ENCODE measurements around the gene PSMB8. TPM values are rescaled to one million over a fixed set of nuclear protein-coding genes. Genes with fewer than 3 reads are reported as not detected.

Gene PSMB8
- total RNA-seq, 1 experiment from 2014 or later: 31.6 TPM

DNA sequence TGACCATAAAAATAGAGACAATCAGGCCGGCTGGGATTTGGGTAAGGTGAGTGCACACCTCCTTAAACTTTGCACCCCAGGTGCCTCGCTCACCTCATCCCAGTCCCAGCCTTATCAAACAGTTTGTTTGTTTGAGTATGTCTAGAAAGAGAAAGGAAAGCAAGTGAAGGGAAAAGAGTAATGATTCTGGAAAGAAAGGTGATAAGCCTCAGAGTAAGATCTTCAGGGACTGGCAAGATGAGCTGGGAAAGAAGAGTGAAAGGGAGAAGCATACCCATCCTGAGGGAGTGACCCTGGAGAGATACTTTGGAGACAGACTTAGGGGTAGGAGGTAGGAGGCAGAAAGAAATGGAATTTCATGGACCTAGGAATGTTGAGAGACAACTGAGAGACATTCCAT is 7.0 kb downstream of the PSMB8 start:
- CTCF ChIA-PET: no interaction called here
- H3K27ac ChIP-seq (ENCODE audit: low read length): no peak overlapping the region
- peaks cover 22% of the 10 kb centered on the region for H3K79me2 ChIP-seq (ENCODE audit: low read length)
- DNase-seq (no peak), ATAC-seq (no peak)
- no peak overlapping the region for H3K9ac ChIP-seq (ENCODE audit: low read length)
- TF ChIP-seq EZH2 (IDR thresholded peaks at IDR 0.05; ENCODE audit: low read length, unreplicated experiment) (no peak), EZH2phosphoT487 (IDR thresholded peaks at IDR 0.05; ENCODE audit: borderline replicate concordance, low read length) (no peak)
- TF ChIP-seq, protein P1, sequence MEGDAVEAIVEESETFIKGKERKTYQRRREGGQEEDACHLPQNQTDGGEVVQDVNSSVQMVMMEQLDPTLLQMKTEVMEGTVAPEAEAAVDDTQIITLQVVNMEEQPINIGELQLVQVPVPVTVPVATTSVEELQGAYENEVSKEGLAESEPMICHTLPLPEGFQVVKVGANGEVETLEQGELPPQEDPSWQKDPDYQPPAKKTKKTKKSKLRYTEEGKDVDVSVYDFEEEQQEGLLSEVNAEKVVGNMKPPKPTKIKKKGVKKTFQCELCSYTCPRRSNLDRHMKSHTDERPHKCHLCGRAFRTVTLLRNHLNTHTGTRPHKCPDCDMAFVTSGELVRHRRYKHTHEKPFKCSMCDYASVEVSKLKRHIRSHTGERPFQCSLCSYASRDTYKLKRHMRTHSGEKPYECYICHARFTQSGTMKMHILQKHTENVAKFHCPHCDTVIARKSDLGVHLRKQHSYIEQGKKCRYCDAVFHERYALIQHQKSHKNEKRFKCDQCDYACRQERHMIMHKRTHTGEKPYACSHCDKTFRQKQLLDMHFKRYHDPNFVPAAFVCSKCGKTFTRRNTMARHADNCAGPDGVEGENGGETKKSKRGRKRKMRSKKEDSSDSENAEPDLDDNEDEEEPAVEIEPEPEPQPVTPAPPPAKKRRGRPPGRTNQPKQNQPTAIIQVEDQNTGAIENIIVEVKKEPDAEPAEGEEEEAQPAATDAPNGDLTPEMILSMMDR (conservative IDR thresholded peaks at IDR 0.05; ENCODE audit: low read depth, low read length): no peak
- H3F3A ChIP-seq (ENCODE audit: low read length, unreplicated experiment): no peaks in the 10 kb centered on the region
- peaks cover 18% of the 10 kb centered on the region for H3K4me1 ChIP-seq (ENCODE audit: insufficient read depth, low read length)
- intact Hi-C loops (cut with micrococcal nuclease): loop anchor here (5.0 kb wide), 1 partner anchor 145 kb away; no protein-coding TSS in a partner anchor
- H3K9me3 ChIP-seq (ENCODE audit: low read length): no peaks in the 10 kb centered on the region
- H3K4me2 ChIP-seq (ENCODE audit: low read length): peak overlapping the region; percentile 100
- H3K9me2 ChIP-seq (replicated peaks; ENCODE audit: low read length): no peaks in the 10 kb centered on the region
- no TSS peak for BruUV-seq (replicated peaks)
- 0 out of 2 replicates have a peak, but pooled peaks cover 3% of the 10 kb centered on the region for H3K36me3 ChIP-seq (ENCODE audit: low read depth, low read length)
- no peak overlapping the region for H2AFZ ChIP-seq (ENCODE audit: low read length)
- H4K20me1 ChIP-seq (ENCODE audit: low read length): no peaks in the 10 kb centered on the region
- H3K4me3 ChIP-seq (ENCODE audit: low read length): peak overlapping the region; percentile 96
- POLR2A ChIA-PET (ENCODE audit: unreplicated experiment): no interaction called here
- no peaks in the 10 kb centered on the region for H3K27me3 ChIP-seq (ENCODE audit: low read length)

DNA sequence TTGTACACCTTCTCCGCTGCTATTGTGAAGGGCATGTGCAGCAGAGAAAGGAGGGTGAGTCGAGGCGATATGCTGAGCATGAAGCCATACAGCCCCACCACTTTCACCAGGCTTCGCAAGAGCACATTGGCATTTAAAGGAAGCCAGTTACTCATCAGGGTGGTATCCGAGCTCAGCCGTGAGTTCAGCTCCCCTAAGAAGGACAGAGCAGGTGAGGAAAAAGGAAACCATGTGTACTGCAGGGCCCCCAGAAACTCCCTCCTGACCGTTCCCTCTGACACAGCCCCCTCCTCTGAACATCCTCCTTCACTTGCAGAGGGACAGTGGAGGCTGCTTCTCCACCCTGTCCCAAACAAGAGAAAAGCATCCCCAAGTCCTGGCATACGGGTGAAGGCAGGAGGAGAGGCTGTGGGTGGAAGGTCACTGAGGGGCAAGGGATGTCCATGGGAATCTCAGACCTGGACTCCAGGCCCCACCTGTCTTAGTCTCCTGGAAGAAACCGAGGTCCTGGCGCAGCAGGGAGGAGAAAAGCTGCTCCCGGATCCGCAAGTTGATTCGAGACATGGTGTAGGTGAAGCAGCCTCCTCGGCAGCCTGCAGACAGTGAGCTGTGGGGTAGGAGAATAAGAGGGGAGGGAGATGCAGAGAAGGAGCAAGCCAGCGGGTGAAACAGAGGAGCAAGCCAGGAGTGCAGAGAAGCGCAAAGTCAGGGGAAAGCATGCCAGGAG is 8.5 kb downstream of the PSMB8 start:
- Histone ChIP-seq H3F3A (ENCODE audit: low read length, unreplicated experiment) (no peaks in the 10 kb centered on the region), H3K36me3 (ENCODE audit: low read depth, low read length) (peaks cover 10% of the 10 kb centered on the region; the same call in 1 of the 2 replicates), H3K27me3 (ENCODE audit: low read length) (no peaks in the 10 kb centered on the region), H3K9me2 (replicated peaks; ENCODE audit: low read length) (no peaks in the 10 kb centered on the region), H3K9me3 (ENCODE audit: low read length) (no peaks in the 10 kb centered on the region), H3K4me3 (ENCODE audit: low read length) (no peak overlapping the region), H3K4me2 (ENCODE audit: low read length) (no peak overlapping the region), H3K4me1 (ENCODE audit: insufficient read depth, low read length) (peaks cover 18% of the 10 kb centered on the region), H2AFZ (ENCODE audit: low read length) (no peak overlapping the region), H4K20me1 (ENCODE audit: low read length) (no peaks in the 10 kb centered on the region), H3K27ac (ENCODE audit: low read length) (no peak overlapping the region), H3K9ac (ENCODE audit: low read length) (no peak overlapping the region), H3K79me2 (ENCODE audit: low read length) (peaks cover 22% of the 10 kb centered on the region)
- ATAC-seq (no peak), DNase-seq (no peak)
- POLR2A ChIA-PET (ENCODE audit: unreplicated experiment): no interaction called here
- no TSS peak for BruUV-seq (replicated peaks)
- intact Hi-C loops (cut with micrococcal nuclease): loop anchor here (5.0 kb wide), 1 partner anchor 147 kb away; no protein-coding TSS in a partner anchor
- TF ChIP-seq, protein P1 (conservative IDR thresholded peaks at IDR 0.05; ENCODE audit: low read depth, low read length): no peak
- TF ChIP-seq EZH2 (IDR thresholded peaks at IDR 0.05; ENCODE audit: low read length, unreplicated experiment) (no peak), EZH2phosphoT487 (IDR thresholded peaks at IDR 0.05; ENCODE audit: borderline replicate concordance, low read length) (no peak)
- CTCF ChIA-PET: no interaction called here

- Histone ChIP-seq H3K79me2 (ENCODE audit: low read length) (peaks cover 22% of the 10 kb centered on the region), H3K9ac (ENCODE audit: low read length) (no peak overlapping the region), H3K4me3 (ENCODE audit: low read length) (no peak overlapping the region), H3K27me3 (ENCODE audit: low read length) (no peaks in the 10 kb centered on the region), H3F3A (ENCODE audit: low read length, unreplicated experiment) (no peaks in the 10 kb centered on the region), H3K4me2 (ENCODE audit: low read length) (no peak overlapping the region), H3K27ac (ENCODE audit: low read length) (no peak overlapping the region), H2AFZ (ENCODE audit: low read length) (no peak overlapping the region), H3K9me3 (ENCODE audit: low read length) (no peaks in the 10 kb centered on the region), H3K4me1 (ENCODE audit: insufficient read depth, low read length) (peaks cover 18% of the 10 kb centered on the region), H3K9me2 (replicated peaks; ENCODE audit: low read length) (no peaks in the 10 kb centered on the region), H3K36me3 (ENCODE audit: low read depth, low read length) (peaks cover 14% of the 10 kb centered on the region; the same call in 1 of the 2 replicates), H4K20me1 (ENCODE audit: low read length) (no peaks in the 10 kb centered on the region)
- ChIA-PET POLR2A (ENCODE audit: unreplicated experiment) (no interaction called here), CTCF (no interaction called here)
- ATAC-seq (no peak), DNase-seq (no peak)
- no TSS peak for BruUV-seq (replicated peaks)
- intact Hi-C loops (cut with micrococcal nuclease): no loop called here
- TF ChIP-seq, protein P1 (conservative IDR thresholded peaks at IDR 0.05; ENCODE audit: low read depth, low read length): no peak
- TF ChIP-seq EZH2phosphoT487 (IDR thresholded peaks at IDR 0.05; ENCODE audit: borderline replicate concordance, low read length) (no peak), EZH2 (IDR thresholded peaks at IDR 0.05; ENCODE audit: low read length, unreplicated experiment) (no peak)
Observed at GRCh38 chr6:32833664-32834063, 10.2 kb downstream of the PSMB8 start.
